ENCODE data around the gene OR2V2.

Gene OR2V2

DNA sequence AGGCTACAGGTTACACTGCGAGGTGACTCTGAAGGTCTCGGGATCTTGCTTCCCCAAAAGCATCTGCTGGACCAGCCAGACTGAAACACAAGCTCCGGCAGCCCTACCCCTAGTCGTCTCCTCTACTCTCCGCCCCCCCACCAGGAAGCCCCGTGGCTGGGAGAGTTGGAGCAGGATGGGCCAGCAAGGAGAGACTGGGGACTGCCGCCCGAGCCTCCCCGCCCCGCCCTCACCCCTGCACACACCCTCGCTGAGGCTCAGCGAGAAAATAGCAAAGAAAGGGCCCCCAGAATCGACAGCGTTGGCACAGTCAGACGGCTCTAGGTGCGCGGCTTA lies 56.4 kb downstream of the OR2V2 start:
- H3K4me3 ChIP-seq (replicated peaks; ENCODE audit: low read depth, low read length) = peak overlapping the region; percentile 50
- TF ChIP-seq, protein P1, sequence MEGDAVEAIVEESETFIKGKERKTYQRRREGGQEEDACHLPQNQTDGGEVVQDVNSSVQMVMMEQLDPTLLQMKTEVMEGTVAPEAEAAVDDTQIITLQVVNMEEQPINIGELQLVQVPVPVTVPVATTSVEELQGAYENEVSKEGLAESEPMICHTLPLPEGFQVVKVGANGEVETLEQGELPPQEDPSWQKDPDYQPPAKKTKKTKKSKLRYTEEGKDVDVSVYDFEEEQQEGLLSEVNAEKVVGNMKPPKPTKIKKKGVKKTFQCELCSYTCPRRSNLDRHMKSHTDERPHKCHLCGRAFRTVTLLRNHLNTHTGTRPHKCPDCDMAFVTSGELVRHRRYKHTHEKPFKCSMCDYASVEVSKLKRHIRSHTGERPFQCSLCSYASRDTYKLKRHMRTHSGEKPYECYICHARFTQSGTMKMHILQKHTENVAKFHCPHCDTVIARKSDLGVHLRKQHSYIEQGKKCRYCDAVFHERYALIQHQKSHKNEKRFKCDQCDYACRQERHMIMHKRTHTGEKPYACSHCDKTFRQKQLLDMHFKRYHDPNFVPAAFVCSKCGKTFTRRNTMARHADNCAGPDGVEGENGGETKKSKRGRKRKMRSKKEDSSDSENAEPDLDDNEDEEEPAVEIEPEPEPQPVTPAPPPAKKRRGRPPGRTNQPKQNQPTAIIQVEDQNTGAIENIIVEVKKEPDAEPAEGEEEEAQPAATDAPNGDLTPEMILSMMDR (IDR thresholded peaks at IDR 0.05; ENCODE audit: low read length, missing control alignments) = no peak
- no peak for DNase-seq (ENCODE audit: low read depth)

DNA sequence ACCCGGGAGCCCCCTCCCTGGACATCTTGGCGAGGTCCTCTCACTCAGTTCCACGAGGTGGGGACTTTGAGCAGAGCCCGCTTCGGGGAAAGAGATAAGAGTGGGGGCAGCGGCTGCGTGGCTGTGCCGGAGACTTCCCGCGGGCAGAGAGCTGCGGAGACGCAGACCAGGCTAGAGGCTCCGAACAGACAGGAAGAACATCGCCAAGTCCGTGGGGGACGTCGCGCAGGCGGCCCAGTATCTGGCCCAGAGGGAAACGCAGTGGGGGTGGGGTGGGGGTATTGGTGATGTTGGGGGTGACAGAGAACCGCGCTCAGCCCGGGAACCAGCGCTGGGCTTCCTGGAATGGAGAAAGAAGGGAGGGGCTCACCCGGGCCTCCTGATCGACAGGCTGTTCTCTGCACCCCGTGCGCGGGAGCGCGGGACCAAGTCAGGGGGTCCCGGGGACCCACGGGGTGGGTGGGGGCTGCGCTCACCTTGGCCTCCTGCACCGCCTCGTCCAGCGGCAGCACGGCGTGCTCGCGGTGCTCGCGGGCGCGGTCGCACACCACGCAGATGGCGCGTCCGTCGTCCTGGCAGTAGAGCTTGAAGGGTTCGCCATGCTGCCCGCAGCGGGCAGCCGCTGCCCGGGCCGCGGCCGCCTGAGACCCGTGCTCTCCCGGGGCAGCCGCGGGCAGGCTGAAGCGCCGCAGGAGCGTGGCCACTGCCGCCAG lies 56.9 kb downstream of the OR2V2 start:
- DNase-seq (ENCODE audit: low read depth) = no peak
- peak overlapping the region; percentile 50 for H3K4me3 ChIP-seq (replicated peaks; ENCODE audit: low read depth, low read length)
- TF ChIP-seq, protein P1 (IDR thresholded peaks at IDR 0.05; ENCODE audit: low read length, missing control alignments) = no peak

DNA sequence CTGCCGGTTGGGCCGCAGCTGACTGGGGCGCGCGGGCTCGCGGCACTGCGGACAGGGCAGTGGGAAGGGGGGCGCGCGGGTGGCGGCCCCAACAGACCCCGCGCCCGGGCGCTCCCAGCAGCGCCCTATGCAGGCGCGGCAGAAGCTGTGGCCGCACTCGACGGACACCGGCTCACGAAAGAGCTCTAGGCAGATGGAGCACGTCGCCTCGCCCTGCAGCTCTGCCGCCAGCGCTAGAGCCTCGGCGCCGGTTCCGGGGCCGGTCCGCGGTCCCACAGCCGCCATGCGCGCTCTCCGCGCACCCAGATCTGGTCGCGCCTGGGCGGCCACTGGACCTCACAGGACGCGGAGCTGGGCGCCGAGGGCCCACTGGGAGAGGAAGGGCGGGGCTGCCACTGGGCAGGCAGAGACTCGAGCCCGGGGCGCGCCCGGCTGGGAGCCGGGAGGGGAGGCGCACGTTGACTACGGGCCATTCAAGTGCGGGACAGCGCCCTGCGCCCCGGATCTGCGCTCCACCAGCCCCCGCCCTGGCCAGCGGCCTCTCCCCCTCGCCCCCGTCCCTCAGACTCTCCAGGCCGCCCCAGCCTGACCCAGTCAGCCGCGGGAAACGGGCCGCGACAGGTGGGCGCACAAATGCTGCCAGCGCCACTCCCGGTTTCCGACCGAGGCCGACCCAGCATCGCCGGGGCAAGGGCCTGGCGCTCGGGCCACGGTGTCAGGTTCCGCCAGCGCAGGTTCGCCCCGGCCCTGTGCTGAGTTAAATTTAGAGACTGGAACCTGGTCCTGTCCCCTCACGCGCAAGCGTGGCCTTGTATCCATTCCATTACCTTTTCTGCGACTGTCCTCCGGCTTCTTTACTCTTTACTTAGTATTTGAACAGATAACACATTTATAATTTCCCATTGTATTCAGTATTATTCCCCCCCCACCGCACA lies 57.7 kb downstream of the OR2V2 start, which contains the start of gene TRIM7:
TSS of gene TRIM7 (minus strand) at position 371 of the 935 bp plus-strand sequence. CDS start at position 285, 86 bp downstream.
- peak within 1 kb of the TSS; percentile 50 for H3K4me3 ChIP-seq (replicated peaks; ENCODE audit: low read depth, low read length)
- no peak for DNase-seq (ENCODE audit: low read depth)
- TF ChIP-seq, protein P1 (IDR thresholded peaks at IDR 0.05; ENCODE audit: low read length, missing control alignments) = no peak

DNA sequence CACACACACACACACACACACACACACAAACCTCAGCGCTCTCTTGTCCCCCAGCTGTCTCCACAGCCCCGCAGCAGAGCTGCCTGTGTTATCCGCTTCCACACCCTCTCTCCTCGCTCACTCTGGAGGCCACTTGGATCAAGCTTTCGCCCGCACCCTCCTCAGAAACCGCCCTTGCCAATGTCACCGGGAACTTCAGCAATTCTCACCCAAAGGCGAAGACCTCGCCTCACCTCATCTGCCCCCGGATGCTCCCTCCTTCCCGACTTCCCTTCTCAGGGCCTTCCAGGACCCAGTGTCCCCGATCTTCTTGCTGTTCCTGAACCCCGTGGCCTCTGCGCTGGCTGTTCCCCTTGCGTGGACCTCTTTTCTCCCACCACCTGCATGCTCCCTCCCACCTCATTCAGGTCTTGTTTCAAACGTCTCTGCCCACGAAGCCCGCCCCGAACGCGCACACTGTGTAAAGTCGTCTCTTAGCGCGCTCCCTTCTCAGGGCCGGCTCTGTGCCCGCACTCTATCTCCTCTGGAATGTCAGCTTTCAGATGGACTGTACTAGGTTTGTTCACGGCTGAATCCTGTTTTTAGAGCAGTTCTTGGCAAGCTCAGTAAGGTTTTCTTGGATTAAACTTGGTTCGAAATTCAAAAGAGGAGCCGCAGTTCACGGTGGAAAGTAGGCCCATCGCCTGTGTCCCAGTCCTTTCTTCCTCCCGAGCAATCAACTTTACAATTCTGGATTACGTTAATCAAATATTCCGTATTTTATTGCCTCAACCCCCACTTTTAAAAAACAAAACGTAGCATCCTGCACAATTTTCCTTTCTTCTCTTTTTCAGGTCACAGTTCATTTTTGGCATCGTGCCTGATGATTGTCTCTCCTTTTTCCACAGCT lies 58.6 kb downstream of the OR2V2 start:
- DNase-seq (ENCODE audit: low read depth) = peak; percentile 41
- H3K4me3 ChIP-seq (replicated peaks; ENCODE audit: low read depth, low read length) = peak overlapping the region; percentile 50
- TF ChIP-seq, protein P1 (IDR thresholded peaks at IDR 0.05; ENCODE audit: low read length, missing control alignments) = no peak

DNA sequence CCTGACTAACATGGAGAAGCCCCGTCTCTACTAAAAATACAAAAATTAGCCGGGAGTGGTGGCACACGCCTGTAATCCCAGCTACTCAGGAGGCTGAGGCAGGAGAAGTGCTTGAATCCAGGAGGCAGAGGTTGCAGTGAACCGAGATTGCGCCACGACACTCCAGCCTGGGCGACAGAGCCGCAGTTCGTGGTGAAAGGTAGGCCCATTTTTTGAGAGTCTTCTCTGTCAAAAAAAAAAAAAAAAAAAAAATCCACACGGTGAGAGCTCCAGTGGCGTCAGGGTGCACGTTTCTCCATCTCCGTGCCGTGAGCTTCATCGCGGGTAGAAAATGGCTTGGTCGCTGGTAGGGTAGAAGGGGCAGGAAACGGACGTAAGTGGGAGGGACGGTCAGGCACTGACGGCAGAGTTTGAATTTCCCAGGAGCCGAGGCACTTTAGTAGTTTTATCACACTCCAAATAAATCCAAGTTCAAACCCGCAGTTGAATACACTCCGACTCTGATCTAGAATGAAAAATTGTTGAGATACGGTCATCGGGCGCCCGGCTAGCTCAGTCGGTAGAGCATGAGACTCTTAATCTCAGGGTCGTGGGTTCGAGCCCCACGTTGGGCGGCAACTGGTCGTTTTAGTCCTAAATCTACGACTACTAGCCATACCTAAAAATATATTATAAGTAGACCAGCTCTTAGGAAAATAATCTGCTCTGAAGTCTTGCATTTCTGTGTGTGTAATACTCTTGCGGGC lies 60.0 kb downstream of the OR2V2 start:
- TF ChIP-seq, protein P1 (IDR thresholded peaks at IDR 0.05; ENCODE audit: low read length, missing control alignments) = no peak
- peak; percentile 92 for DNase-seq (ENCODE audit: low read depth)
- peak overlapping the region; percentile 51 for H3K4me3 ChIP-seq (replicated peaks; ENCODE audit: low read depth, low read length)

DNA sequence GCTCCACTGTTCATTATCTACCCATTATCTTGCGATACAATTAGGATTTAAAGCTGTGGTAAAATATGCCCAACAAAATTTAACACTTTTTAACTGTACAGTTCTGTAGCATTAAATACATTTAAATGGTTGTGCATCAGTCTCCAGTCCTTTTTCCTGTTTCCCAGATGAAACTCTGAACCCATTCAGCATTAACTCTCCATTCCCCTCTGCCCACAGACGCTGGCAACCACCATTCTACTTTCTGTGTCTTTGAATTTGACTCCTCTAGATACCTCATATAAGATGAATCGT lies 60.5 kb downstream of the OR2V2 start:
- no peak overlapping the region for H3K4me3 ChIP-seq (replicated peaks; ENCODE audit: low read depth, low read length)
- DNase-seq (ENCODE audit: low read depth) = no peak
- TF ChIP-seq, protein P1 (IDR thresholded peaks at IDR 0.05; ENCODE audit: low read length, missing control alignments) = no peak
